Right atrium auricular region (tissue), 2 donors: ENCODE data around the gene CCDC33. TPM values are rescaled to one million over a fixed set of nuclear protein-coding genes. Genes with fewer than 3 reads are reported as not detected.

ENCODE experiments used
- DNase-seq: peaks from one replicate; pipeline ENCODE4 v3.0.0-alpha.2; 2019; ENCODE audit warnings: low spot score
- H3K27ac ChIP-seq, 2 donors: fragments of 200-600 bp; sonication (generic); 1 replicate in 1 of 2; 2 replicates in 1 of 2; pipeline ENCODE4 v1.5.1; 2016 to 2019
- H3K27me3 ChIP-seq, 2 donors: fragments of 200-600 bp; sonication (generic); one replicate each; pipeline versions ENCODE4 v1.5.1 to v1.6.0; 2017 to 2019
- H3K36me3 ChIP-seq: fragments of 200-600 bp; sonication (generic); one replicate; pipeline ENCODE4 v1.5.1; 2016
- H3K4me1 ChIP-seq, 2 donors: fragments of 200-600 bp; sonication (generic); one replicate each; pipeline versions ENCODE4 v1.5.1 to v1.6.0; 2017 to 2019
- H3K4me3 ChIP-seq, 2 donors: fragments of 200-600 bp; sonication (generic); 1 replicate in 1 of 2; 2 replicates in 1 of 2; pipeline ENCODE4 v1.5.1; 2017 to 2019; ENCODE audit warnings: mild to moderate bottlenecking in 1 of 2, moderate library complexity in 1 of 2
- H3K9me3 ChIP-seq, 2 donors: fragments of 200-600 bp; sonication (generic); one replicate each; pipeline ENCODE4 v1.5.1; 2019
- CTCF ChIP-seq, 2 donors: fragments of 200-600 bp; sonication (generic); IDR thresholded peaks; one replicate each; pipeline ENCODE4 v1.5.1; 2019; ENCODE audit warnings: antibody characterized with exemption in 2 of 2
- total RNA-seq, 2 donors: library from RNA; depleted of rRNA; stranded (reverse); fragments of >200 nt; gene quantifications; one replicate each; pipeline ENCODE4 v1.1.0, GENCODE V29; 2016

CCDC33 gene
- total RNA-seq, 2 donors from 2014 or later, result not detected

- TF ChIP-seq CTCF (IDR thresholded peaks at IDR 0.05), result no peak
- Histone ChIP-seq H3K36me3 (no peaks in the 10 kb centered on the region), H3K4me1 (peaks cover 0 to 18% of the 10 kb centered on the region in 2 donors), H3K27me3 (no peaks in the 10 kb centered on the region), H3K9me3 (no peaks in the 10 kb centered on the region), H3K27ac (no peak overlapping the region), H3K4me3 (no peak overlapping the region)
- DNase-seq, result no peak
These were observed 21.7 kb upstream of the CCDC33 start for GRCh38 chr15:74214324-74215021.

GRCh38 chr15:74215958-74216357 lies 20.2 kb upstream of the CCDC33 start:
- Histone ChIP-seq H3K36me3 (no peaks in the 10 kb centered on the region), H3K27ac (no peak overlapping the region), H3K9me3 (no peaks in the 10 kb centered on the region), H3K4me3 (no peak overlapping the region), H3K27me3 (no peaks in the 10 kb centered on the region), H3K4me1 (peaks cover 0 to 6% of the 10 kb centered on the region in 2 donors)
- no peak for TF ChIP-seq CTCF (IDR thresholded peaks at IDR 0.05)
- no peak for DNase-seq

GRCh38 chr15:74216949-74217348 lies 19.2 kb upstream of the CCDC33 start:
- no peak for DNase-seq
- no peaks in the 10 kb centered on the region for H3K36me3 ChIP-seq
- H3K27ac ChIP-seq, result no peak overlapping the region
- no peak for TF ChIP-seq CTCF (IDR thresholded peaks at IDR 0.05)
- peaks cover 0 to 6% of the 10 kb centered on the region in 2 donors for H3K4me1 ChIP-seq
- H3K27me3 ChIP-seq, result no peaks in the 10 kb centered on the region
- H3K9me3 ChIP-seq, result no peaks in the 10 kb centered on the region
- H3K4me3 ChIP-seq, result no peak overlapping the region

GRCh38 chr15:74217907-74218885 lies 17.9 kb upstream of the CCDC33 start:
- Histone ChIP-seq H3K4me3 (no peak overlapping the region), H3K36me3 (no peaks in the 10 kb centered on the region), H3K4me1 (peaks cover 0 to 6% of the 10 kb centered on the region in 2 donors), H3K27me3 (no peaks in the 10 kb centered on the region), H3K9me3 (no peaks in the 10 kb centered on the region), H3K27ac (no peak overlapping the region)
- no peak for TF ChIP-seq CTCF (IDR thresholded peaks at IDR 0.05)
- DNase-seq, result no peak

GRCh38 chr15:74220475-74221248 lies 15.5 kb upstream of the CCDC33 start:
- no peaks in the 10 kb centered on the region for H3K27me3 ChIP-seq
- TF ChIP-seq CTCF (IDR thresholded peaks at IDR 0.05), result no peak
- H3K4me3 ChIP-seq, result no peak overlapping the region
- DNase-seq, result no peak
- H3K9me3 ChIP-seq, result no peaks in the 10 kb centered on the region
- H3K4me1 ChIP-seq, result no peaks in the 10 kb centered on the region
- no peaks in the 10 kb centered on the region for H3K36me3 ChIP-seq
- no peak overlapping the region for H3K27ac ChIP-seq
